Esophagus muscularis mucosa (tissue), 4 donors: Measurements from ENCODE around the gene HERC4. TPM values are rescaled to one million over a fixed set of nuclear protein-coding genes. Genes with fewer than 3 reads are reported as not detected.

Source experiments
- DNase-seq: peaks from one replicate; pipeline ENCODE4 v3.0.0-alpha.2; 2017; ENCODE audit errors: extremely low spot score
- H3K27ac ChIP-seq, 4 donors: fragments of 200-600 bp; sonication (generic); replicated peaks in 1 of 4; 1 replicate in 3 of 4; 2 replicates in 1 of 4; pipeline ENCODE4 v1.5.1; 2016 to 2019; ENCODE audit warnings: mild to moderate bottlenecking in 1 of 4
- H3K27me3 ChIP-seq, 4 donors: fragments of 200-600 bp; sonication (generic); one replicate each; pipeline versions ENCODE4 v1.5.1 to v1.6.0; 2016 to 2019
- H3K36me3 ChIP-seq, 4 donors: fragments of 200-600 bp; sonication (generic); one replicate each; pipeline ENCODE4 v1.5.1; 2016 to 2019
- H3K4me1 ChIP-seq, 4 donors: fragments of 200-600 bp; sonication (generic); one replicate each; pipeline ENCODE4 v1.5.1; 2016 to 2019
- H3K4me3 ChIP-seq, 4 donors: fragments of 200-600 bp; sonication (generic); 1 replicate in 2 of 4; 2 replicates in 2 of 4; pipeline ENCODE4 v1.5.1; 2016 to 2019; ENCODE audit warnings: mild to moderate bottlenecking in 4 of 4, moderate library complexity in 1 of 4
- H3K9me3 ChIP-seq, 4 donors: fragments of 200-600 bp; sonication (generic); 1 replicate in 3 of 4; 2 replicates in 1 of 4; pipeline ENCODE4 v1.5.1; 2016 to 2019
- EP300 ChIP-seq: sonication (generic); formaldehyde crosslinking; IDR thresholded peaks from one replicate; pipeline ENCODE4 v1.6.1; 2017; ENCODE audit warnings: antibody characterized with exemption
- POLR2A ChIP-seq: fragments of 450-650 bp; IDR thresholded peaks from one replicate; pipeline ENCODE4 v1.6.1; 2017; ENCODE audit warnings: antibody characterized with exemption, moderate library complexity, mild to moderate bottlenecking, low read depth
- POLR2AphosphoS5 ChIP-seq, 2 donors: sonication (generic); formaldehyde crosslinking; IDR thresholded peaks; one replicate each; pipeline ENCODE4 v1.6.1; 2017; ENCODE audit warnings: antibody characterized with exemption in 2 of 2
- WGBS: methylation state at CpG from one replicate; pipeline ENCODE4 v1.1.5; 2018; 5-methylcytosine and 5-hydroxymethylcytosine counted together
- intact Hi-C: fragments of 100-400 bp; cut with DNase I; formaldehyde crosslinking; loops from one replicate; pipeline ENCODE4 v1.15.1; 2023
- total RNA-seq, 4 donors: library from RNA; depleted of rRNA; stranded (reverse); fragments of >200 nt; gene quantifications; one replicate each; pipeline versions ENCODE4 v1.1.0 to v1.2.1, GENCODE V29; 2016
- TF ChIP-seq, protein P1 (sequence below), 3 experiments: fragments of 200-600 bp in 2 of 3; fragments of 450-650 bp in 1 of 3; sonication (generic) in 2 of 3; IDR thresholded peaks; one replicate each; pipeline ENCODE4 v1.5.1; 2017 to 2019; ENCODE audit warnings: antibody characterized with exemption in 3 of 3, mild to moderate bottlenecking in 2 of 3, moderate library complexity in 1 of 3

The HERC4 gene
- total RNA-seq, 4 donors from 2014 or later = 24.9 to 42.4 (median 30.1) TPM

DNA sequence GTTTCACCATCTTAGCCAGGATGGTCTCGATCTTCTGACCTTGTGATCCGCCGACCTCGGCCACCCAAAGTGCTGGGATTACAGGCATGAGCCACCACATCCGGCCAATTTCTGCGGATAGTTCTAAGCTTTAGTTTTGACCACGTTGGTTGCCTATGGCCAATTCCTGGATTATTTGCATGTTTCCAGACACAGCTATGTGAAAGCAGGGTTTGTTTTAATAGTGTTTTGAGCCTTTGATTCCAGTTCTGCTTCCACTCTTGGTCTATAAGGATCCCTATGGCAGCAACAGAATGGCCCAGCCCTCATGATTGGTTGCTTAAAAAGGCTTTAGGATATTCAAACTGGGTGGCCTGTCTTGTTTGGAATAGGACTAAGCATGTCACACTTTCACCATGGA, 171.5 kb downstream of the HERC4 start:
- peaks cover 0 to 11% (median 6%) of the 10 kb centered on the region in 4 donors for H3K4me1 ChIP-seq
- H3K27ac ChIP-seq = no peak overlapping the region
- peaks cover 33 to 84% (median 52%) of the 10 kb centered on the region in 4 donors for H3K36me3 ChIP-seq
- DNase-seq = no peak
- no peak overlapping the region for H3K4me3 ChIP-seq
- no peaks in the 10 kb centered on the region for H3K9me3 ChIP-seq
- intact Hi-C loops = no loop called here
- no peaks in the 10 kb centered on the region for H3K27me3 ChIP-seq
- 95% methylated on average over 7 of the region's 7 CpGs for WGBS
- TF ChIP-seq POLR2A = no peak
- TF ChIP-seq, protein P1, sequence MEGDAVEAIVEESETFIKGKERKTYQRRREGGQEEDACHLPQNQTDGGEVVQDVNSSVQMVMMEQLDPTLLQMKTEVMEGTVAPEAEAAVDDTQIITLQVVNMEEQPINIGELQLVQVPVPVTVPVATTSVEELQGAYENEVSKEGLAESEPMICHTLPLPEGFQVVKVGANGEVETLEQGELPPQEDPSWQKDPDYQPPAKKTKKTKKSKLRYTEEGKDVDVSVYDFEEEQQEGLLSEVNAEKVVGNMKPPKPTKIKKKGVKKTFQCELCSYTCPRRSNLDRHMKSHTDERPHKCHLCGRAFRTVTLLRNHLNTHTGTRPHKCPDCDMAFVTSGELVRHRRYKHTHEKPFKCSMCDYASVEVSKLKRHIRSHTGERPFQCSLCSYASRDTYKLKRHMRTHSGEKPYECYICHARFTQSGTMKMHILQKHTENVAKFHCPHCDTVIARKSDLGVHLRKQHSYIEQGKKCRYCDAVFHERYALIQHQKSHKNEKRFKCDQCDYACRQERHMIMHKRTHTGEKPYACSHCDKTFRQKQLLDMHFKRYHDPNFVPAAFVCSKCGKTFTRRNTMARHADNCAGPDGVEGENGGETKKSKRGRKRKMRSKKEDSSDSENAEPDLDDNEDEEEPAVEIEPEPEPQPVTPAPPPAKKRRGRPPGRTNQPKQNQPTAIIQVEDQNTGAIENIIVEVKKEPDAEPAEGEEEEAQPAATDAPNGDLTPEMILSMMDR (IDR thresholded peaks at IDR 0.05) = no peak
- TF ChIP-seq EP300 = no peak
- no peak for TF ChIP-seq POLR2AphosphoS5 (IDR thresholded peaks at IDR 0.05)

DNA sequence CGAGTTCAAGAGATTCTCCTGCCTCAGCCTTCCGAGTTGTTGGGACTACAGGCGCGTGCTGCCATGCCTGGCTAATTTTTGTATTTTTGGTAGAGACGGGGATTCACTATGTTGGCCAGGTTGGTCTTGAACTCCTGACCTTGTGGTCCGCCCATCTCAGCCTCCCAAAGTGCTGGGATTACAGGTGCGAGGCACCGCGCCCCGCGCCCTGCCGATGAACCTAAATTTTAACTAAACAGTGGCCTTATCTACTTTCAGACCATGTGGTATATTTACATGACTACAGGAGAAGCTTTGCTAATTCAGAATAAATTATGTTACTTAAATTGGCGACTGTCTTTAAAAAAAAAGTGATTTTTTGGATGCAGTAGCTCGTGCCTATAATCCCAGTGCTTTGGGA, 181.4 kb downstream of the HERC4 start:
- WGBS = 93% methylated on average over 13 of the region's 14 CpGs
- H3K4me1 ChIP-seq = peaks cover 0 to 19% (median 14%) of the 10 kb centered on the region in 4 donors

DNA sequence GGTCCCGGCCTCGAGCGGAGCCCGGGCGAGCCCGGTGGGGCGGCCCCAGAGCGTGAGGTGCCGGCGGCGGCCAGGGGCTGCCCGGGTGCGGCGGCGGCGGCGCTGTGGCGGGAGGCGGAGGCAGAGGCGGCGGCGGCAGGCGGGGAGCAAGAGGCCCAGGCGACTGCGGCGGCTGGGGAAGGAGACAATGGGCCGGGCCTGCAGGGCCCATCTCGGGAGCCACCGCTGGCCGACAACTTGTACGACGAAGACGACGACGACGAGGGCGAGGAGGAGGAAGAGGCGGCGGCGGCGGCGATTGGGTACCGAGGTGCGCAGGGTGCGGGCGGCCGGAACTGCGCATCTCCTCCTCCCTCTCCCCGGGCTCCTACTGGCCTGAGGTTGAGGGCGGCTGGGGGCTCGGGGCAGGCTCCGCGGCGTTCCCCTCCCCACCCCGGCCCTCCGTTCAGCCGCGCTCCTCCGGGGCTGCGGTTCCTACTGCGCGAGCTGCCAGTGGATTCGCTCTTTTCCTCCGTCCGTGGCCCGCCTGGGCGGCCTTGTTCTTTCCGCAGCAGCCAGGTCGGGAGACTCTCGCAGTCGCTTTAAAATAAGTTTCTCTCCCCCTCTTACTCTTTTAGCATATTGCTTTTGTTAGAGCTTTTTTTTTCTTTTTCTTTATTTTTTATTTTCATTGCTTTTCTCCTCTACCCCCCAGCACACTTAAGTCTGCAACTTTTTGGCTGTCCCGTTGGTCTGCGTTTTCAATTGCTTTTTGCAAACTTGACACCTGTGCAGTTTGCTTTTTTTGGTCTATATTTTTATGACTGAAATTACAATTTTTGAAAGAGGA, 190.0 kb downstream of the HERC4 start:
- Histone ChIP-seq H3K36me3 (peaks cover 14 to 33% (median 27%) of the 10 kb centered on the region in 4 donors), H3K27ac (peak overlapping the region; percentile 92 to 99 (median 96)), H3K4me3 (peak overlapping the region; percentile 80 to 93 (median 86)), H3K4me1 (peaks cover 19 to 45% (median 40%) of the 10 kb centered on the region in 4 donors), H3K9me3 (no peaks in the 10 kb centered on the region), H3K27me3 (no peaks in the 10 kb centered on the region)
- whole genome bisulfite sequencing = 1% methylated on average over 22 of the region's 73 CpGs
- no peak for TF ChIP-seq POLR2A
- TF ChIP-seq EP300 = no peak
- TF ChIP-seq, protein P1 (IDR thresholded peaks at IDR 0.05) = peak in 2 of 3 experiments; percentile 1 to 10
- TF ChIP-seq POLR2AphosphoS5 (IDR thresholded peaks at IDR 0.05) = peak in 1 of 2 donors; percentile 53
- intact Hi-C loops = no loop called here
- peak; percentile 94 for DNase-seq

More for the DNA sequence above, 181.4 kb downstream of the HERC4 start:
- Histone ChIP-seq H3K9me3 (no peaks in the 10 kb centered on the region), H3K27me3 (no peaks in the 10 kb centered on the region), H3K4me3 (no peak overlapping the region), H3K27ac (no peak overlapping the region), H3K36me3 (peaks cover 43 to 99% (median 83%) of the 10 kb centered on the region in 4 donors)
- DNase-seq = no peak
- TF ChIP-seq POLR2AphosphoS5 (IDR thresholded peaks at IDR 0.05) = no peak
- no peak for TF ChIP-seq POLR2A
- TF ChIP-seq, protein P1 (IDR thresholded peaks at IDR 0.05) = no peak
- intact Hi-C loops = no loop called here

GRCh38 chr10:67884313-67884841, 190.7 kb downstream of the HERC4 start, which contains the start of gene SIRT1:
Gene SIRT1, plus strand, starts transcription at chr10:67884656. Its CDS starts 66 bp downstream, at chr10:67884722.
- H3K27ac ChIP-seq = peak within 1 kb of the TSS; percentile 92 to 99 (median 96)
- intact Hi-C loops = no loop called here
- WGBS = 3% methylated on average over 22 of the region's 62 CpGs
- peaks cover 19 to 38% (median 34%) of the 10 kb centered on the region in 4 donors for H3K4me1 ChIP-seq
- peaks cover 13 to 26% (median 20%) of the 10 kb centered on the region in 4 donors for H3K36me3 ChIP-seq
- DNase-seq = peak; percentile 99
- TF ChIP-seq POLR2AphosphoS5 (IDR thresholded peaks at IDR 0.05) = peak; percentile 96 to 99
- TF ChIP-seq EP300 = no peak
- TF ChIP-seq, protein P1 (IDR thresholded peaks at IDR 0.05) = peak in 1 of 3 experiments; percentile 0
- TF ChIP-seq POLR2A = peak; percentile 87
- H3K27me3 ChIP-seq = no peaks in the 10 kb centered on the region
- H3K9me3 ChIP-seq = no peaks in the 10 kb centered on the region
- H3K4me3 ChIP-seq = peak within 1 kb of the TSS; percentile 80 to 93 (median 86)
